CD14-positive monocyte (primary cell): Measurements from ENCODE around the gene UMPS. TPM values are rescaled to one million over a fixed set of nuclear protein-coding genes. Genes with fewer than 3 reads are reported as not detected.

ENCODE experiments used
- DNase-seq, 3 donors: peaks; one replicate each; pipeline ENCODE4 v3.0.0-alpha.2; 2011 to 2022
- H2AFZ ChIP-seq: 2 replicates; pipeline ENCODE4 v1.6.0; 2012; ENCODE audit warnings: mild to moderate bottlenecking, low read depth, low read length, inconsistent platforms; ENCODE audit not compliant: insufficient read depth, poor library complexity, severe bottlenecking
- H3K27ac ChIP-seq, 2 donors: 1 replicate in 1 of 2; 2 replicates in 1 of 2; pipeline ENCODE4 v1.5.1; 2012 to 2013; ENCODE audit warnings: low read length in 2 of 2, control low read depth in 1 of 2, inconsistent platforms in 1 of 2, low read depth in 1 of 2, mild to moderate bottlenecking in 1 of 2
- H3K27me3 ChIP-seq, 2 donors: one replicate each; pipeline versions ENCODE4 v1.6.0 to v1.6.1; 2011 to 2013; ENCODE audit warnings: low read length in 2 of 2; ENCODE audit not compliant: control insufficient read depth in 2 of 2, insufficient read depth in 2 of 2
- H3K36me3 ChIP-seq, 2 donors: replicated peaks in 1 of 2; 1 replicate in 1 of 2; 2 replicates in 1 of 2; pipeline versions ENCODE4 v1.5.1 to v1.6.1; 2012 to 2013; ENCODE audit warnings: low read length in 2 of 2, control low read depth in 1 of 2, inconsistent platforms in 1 of 2, mild to moderate bottlenecking in 1 of 2; ENCODE audit not compliant: insufficient read depth in 2 of 2, control insufficient read depth in 1 of 2
- H3K4me1 ChIP-seq, 2 donors: 1 replicate in 1 of 2; 2 replicates in 1 of 2; pipeline versions ENCODE4 v1.5.1 to v1.6.1; 2012 to 2013; ENCODE audit warnings: low read length in 2 of 2, control low read depth in 1 of 2, inconsistent platforms in 1 of 2, mild to moderate bottlenecking in 1 of 2, moderate library complexity in 1 of 2; ENCODE audit not compliant: insufficient read depth in 2 of 2, control insufficient read depth in 1 of 2
- H3K4me2 ChIP-seq: replicated peaks from 2 replicates; pipeline ENCODE3; 2012; ENCODE audit warnings: low read length, moderate library complexity, mild to moderate bottlenecking; ENCODE audit not compliant: poor library complexity, severe bottlenecking; ENCODE audit errors: extremely low read depth
- H3K4me3 ChIP-seq, 3 experiments: fragments of 200-600 bp in 1 of 3; sonication (generic) in 1 of 3; replicated peaks in 1 of 3; 1 replicate in 2 of 3; 2 replicates in 1 of 3; pipeline ENCODE4 v1.5.1; 2011 to 2013; ENCODE audit warnings: low read length in 3 of 3, mild to moderate bottlenecking in 3 of 3, control low read depth in 2 of 3, low read depth in 2 of 3, inconsistent platforms in 1 of 3, moderate library complexity in 1 of 3
- H3K79me2 ChIP-seq: 2 replicates; pipeline ENCODE4 v1.6.0; 2012; ENCODE audit warnings: mild to moderate bottlenecking, control low read depth, inconsistent platforms, low read length, moderate library complexity; ENCODE audit not compliant: insufficient read depth
- H3K9ac ChIP-seq: 2 replicates; pipeline ENCODE4 v1.6.0; 2017; ENCODE audit warnings: low read length, mild to moderate bottlenecking; ENCODE audit not compliant: insufficient read depth, poor library complexity, severe bottlenecking
- H3K9me3 ChIP-seq, 2 donors: replicated peaks in 1 of 2; 1 replicate in 1 of 2; 2 replicates in 1 of 2; pipeline versions ENCODE4 v1.5.1 to v1.6.1; 2012 to 2013; ENCODE audit warnings: low read length in 2 of 2, control low read depth in 1 of 2; ENCODE audit not compliant: control insufficient read depth in 1 of 2, insufficient read depth in 1 of 2
- H4K20me1 ChIP-seq: 2 replicates; pipeline ENCODE4 v1.6.0; 2012; ENCODE audit warnings: mild to moderate bottlenecking, low read length, control low read depth, moderate library complexity; ENCODE audit not compliant: insufficient read depth
- H3K27ac Mint-ChIP-seq, 7 donors: one replicate each; pipeline ENCODE4 v1.8.0; 2020; ENCODE audit warnings: mild to moderate bottlenecking in 7 of 7, mixed read lengths in 7 of 7, moderate library complexity in 6 of 7, inconsistent platforms in 2 of 7
- H3K27me3 Mint-ChIP-seq, 3 donors: one replicate each; pipeline ENCODE4 v1.8.0; 2021 to 2022; ENCODE audit warnings: low read depth in 3 of 3, mild to moderate bottlenecking in 3 of 3, mixed read lengths in 3 of 3, moderate library complexity in 3 of 3, inconsistent platforms in 1 of 3
- H3K36me3 Mint-ChIP-seq, 2 donors: one replicate each; pipeline ENCODE4 v1.8.0; 2020; ENCODE audit warnings: mixed read lengths in 2 of 2, inconsistent platforms in 1 of 2, mild to moderate bottlenecking in 1 of 2
- H3K4me1 Mint-ChIP-seq: one replicate; pipeline ENCODE4 v1.8.0; 2020; ENCODE audit warnings: mild to moderate bottlenecking, mixed read lengths
- H3K4me3 Mint-ChIP-seq, 2 donors: one replicate each; pipeline ENCODE4 v1.8.0; 2020; ENCODE audit warnings: mild to moderate bottlenecking in 2 of 2, mixed read lengths in 2 of 2, moderate library complexity in 1 of 2
- H3K9me3 Mint-ChIP-seq, 7 donors: one replicate each; pipeline ENCODE4 v1.8.0; 2020 to 2022; ENCODE audit warnings: mixed read lengths in 7 of 7, mild to moderate bottlenecking in 6 of 7, moderate library complexity in 6 of 7, inconsistent platforms in 2 of 7
- WGBS: methylation state at CpG from one replicate; pipeline ENCODE4 v1.1.5; 2013; ENCODE audit warnings: missing lambda C conversion rate; ENCODE audit not compliant: insufficient coverage; 5-methylcytosine and 5-hydroxymethylcytosine counted together
- intact Hi-C, 2 donors: fragments of 100-400 bp; cut with micrococcal nuclease; formaldehyde crosslinking; loops; one replicate each; pipeline versions ENCODE4 v1.15.0 to v1.15.1; 2023
- polyA plus RNA-seq, 3 donors: library from polyadenylated mRNA; depleted of rRNA in 1 of 3; unstranded in 2 of 3; stranded (reverse) in 1 of 3; fragments of 300-500 nt in 2 of 3; fragments of >200 nt in 1 of 3; fragmentation: Illumina TruSeq in 2 of 3; gene quantifications; 1 replicate in 2 of 3; 2 replicates in 1 of 3; pipeline ENCODE4 v1.2.3, GENCODE V29; 2012 to 2021
- TF ChIP-seq, protein P1 (sequence below): fragments of 200-600 bp; IDR thresholded peaks from one replicate; pipeline ENCODE4 v1.8.0; 2022; ENCODE audit warnings: antibody characterized with exemption, mild to moderate bottlenecking

UMPS gene
- polyA plus RNA-seq, 3 donors, result 4.6 to 13.5 (median 9.1) TPM

DNA sequence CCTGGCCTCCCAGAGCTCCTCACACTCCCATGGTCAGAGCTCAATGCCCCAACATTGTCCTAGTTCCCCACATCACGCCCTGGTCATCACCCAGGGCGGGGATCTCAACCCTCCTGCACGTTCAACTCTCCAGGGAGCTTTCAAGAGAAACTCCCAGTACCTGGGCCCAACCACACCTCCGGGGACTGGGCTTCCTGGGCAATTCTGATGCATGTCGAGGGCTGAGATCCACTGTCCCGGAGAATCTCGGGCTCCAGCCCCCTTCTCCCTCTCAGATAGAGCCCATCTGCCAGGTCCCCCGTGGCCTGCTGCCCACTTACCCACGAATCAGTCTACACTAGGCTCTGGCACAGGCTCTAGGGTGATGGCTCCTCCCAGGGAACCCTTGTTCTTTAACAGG, 39.2 kb downstream of the UMPS start:
- peaks cover 6% of the 10 kb centered on the region for H3K4me1 Mint-ChIP-seq
- H3K4me3 Mint-ChIP-seq, result no peak overlapping the region
- WGBS, result 92% methylated on average over 8 of the region's 9 CpGs
- Histone ChIP-seq H3K36me3 (no peaks in the 10 kb centered on the region), H3K9me3 (no peaks in the 10 kb centered on the region), H3K4me1 (peaks cover 0 to 6% of the 10 kb centered on the region in 2 donors), H3K79me2 (no peaks in the 10 kb centered on the region), H3K27ac (no peak overlapping the region), H3K4me2 (no peak overlapping the region), H4K20me1 (no peaks in the 10 kb centered on the region), H3K27me3 (peaks cover 2 to 11% of the 10 kb centered on the region in 2 donors), H3K4me3 (no peak overlapping the region), H2AFZ (no peak overlapping the region), H3K9ac (no peak overlapping the region)
- no peaks in the 10 kb centered on the region for H3K36me3 Mint-ChIP-seq
- DNase-seq, result no peak
- peaks cover 0 to 3% (median 0%) of the 10 kb centered on the region in 7 donors for H3K9me3 Mint-ChIP-seq
- TF ChIP-seq, protein P1, sequence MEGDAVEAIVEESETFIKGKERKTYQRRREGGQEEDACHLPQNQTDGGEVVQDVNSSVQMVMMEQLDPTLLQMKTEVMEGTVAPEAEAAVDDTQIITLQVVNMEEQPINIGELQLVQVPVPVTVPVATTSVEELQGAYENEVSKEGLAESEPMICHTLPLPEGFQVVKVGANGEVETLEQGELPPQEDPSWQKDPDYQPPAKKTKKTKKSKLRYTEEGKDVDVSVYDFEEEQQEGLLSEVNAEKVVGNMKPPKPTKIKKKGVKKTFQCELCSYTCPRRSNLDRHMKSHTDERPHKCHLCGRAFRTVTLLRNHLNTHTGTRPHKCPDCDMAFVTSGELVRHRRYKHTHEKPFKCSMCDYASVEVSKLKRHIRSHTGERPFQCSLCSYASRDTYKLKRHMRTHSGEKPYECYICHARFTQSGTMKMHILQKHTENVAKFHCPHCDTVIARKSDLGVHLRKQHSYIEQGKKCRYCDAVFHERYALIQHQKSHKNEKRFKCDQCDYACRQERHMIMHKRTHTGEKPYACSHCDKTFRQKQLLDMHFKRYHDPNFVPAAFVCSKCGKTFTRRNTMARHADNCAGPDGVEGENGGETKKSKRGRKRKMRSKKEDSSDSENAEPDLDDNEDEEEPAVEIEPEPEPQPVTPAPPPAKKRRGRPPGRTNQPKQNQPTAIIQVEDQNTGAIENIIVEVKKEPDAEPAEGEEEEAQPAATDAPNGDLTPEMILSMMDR, result no peak
- H3K27me3 Mint-ChIP-seq, result peaks cover 13 to 27% (median 27%) of the 10 kb centered on the region in 3 donors
- intact Hi-C loops, result no loop called here
- H3K27ac Mint-ChIP-seq, result no peak overlapping the region

GRCh38 chr3:124770336-124771082, 40.3 kb downstream of the UMPS start:
- Histone ChIP-seq H3K36me3 (no peaks in the 10 kb centered on the region), H3K9ac (no peak overlapping the region), H2AFZ (no peak overlapping the region), H4K20me1 (no peaks in the 10 kb centered on the region), H3K79me2 (no peaks in the 10 kb centered on the region), H3K27ac (no peak overlapping the region), H3K27me3 (peaks cover 2 to 11% of the 10 kb centered on the region in 2 donors), H3K4me3 (no peak overlapping the region), H3K9me3 (no peaks in the 10 kb centered on the region), H3K4me1 (peaks cover 0 to 6% of the 10 kb centered on the region in 2 donors), H3K4me2 (no peak overlapping the region)
- Mint-ChIP-seq H3K27ac (no peak overlapping the region), H3K9me3 (peaks cover 0 to 3% (median 0%) of the 10 kb centered on the region in 7 donors), H3K4me3 (no peak overlapping the region), H3K27me3 (peaks cover 16 to 27% (median 27%) of the 10 kb centered on the region in 3 donors), H3K36me3 (no peaks in the 10 kb centered on the region), H3K4me1 (peaks cover 6% of the 10 kb centered on the region)
- WGBS, result 97% methylated on average over 6 of the region's 10 CpGs
- DNase-seq, result no peak
- intact Hi-C loops, result no loop called here
- TF ChIP-seq, protein P1, result no peak
